ENCODE data around the gene CCDC85A.

DNA sequence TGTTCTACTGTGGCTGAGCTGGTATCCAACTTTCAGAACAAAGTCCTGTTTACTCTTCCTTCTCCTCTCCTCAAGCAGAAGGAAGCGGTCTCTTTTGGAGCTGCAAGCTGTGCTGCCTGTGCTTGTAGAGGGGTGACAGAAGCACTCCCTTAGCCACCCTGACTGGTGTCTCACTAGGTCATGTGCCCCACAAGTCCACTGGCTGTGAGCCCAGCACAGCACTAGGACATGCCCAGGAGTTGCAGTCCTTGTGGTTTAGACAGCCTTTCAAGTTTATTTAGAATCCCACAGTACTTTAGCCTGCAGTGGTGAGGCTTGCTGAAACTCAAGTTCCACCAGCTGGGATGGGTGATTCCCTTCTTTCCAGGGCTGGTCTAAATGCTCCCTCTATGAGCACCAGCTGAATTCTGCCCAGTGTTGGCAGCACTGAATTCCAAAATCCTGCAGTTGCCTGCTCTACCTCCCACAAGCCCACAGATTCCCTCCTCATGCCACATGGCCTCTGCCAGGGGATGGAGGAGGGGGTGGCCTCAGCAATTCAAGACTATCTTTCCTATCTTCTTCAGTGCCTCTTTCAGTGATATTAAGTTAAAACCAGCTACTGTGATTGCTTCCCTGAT is 61.2 kb downstream of the CCDC85A start:
- TF ChIP-seq CTCF (IDR thresholded peaks at IDR 0.05): no peak
- TF ChIP-seq POLR2A (IDR thresholded peaks at IDR 0.05): no peak
- no peak for TF ChIP-seq EP300 (IDR thresholded peaks at IDR 0.05; ENCODE audit: low read depth)
- TF ChIP-seq POLR2AphosphoS5 (IDR thresholded peaks at IDR 0.05): no peak

All from transverse colon (tissue), 4 donors.